Endometrium (tissue), 2 donors: ENCODE data around the gene MANSC4.

Source experiments
- FAIRE-seq: peaks from 2 replicates; lab custom pipeline; 2012; peaks lifted over from hg19 to GRCh38; lab: Jason Lieb, UNC
- donor health status: control.
- donor health status: control.

The MANSC4 gene

DNA sequence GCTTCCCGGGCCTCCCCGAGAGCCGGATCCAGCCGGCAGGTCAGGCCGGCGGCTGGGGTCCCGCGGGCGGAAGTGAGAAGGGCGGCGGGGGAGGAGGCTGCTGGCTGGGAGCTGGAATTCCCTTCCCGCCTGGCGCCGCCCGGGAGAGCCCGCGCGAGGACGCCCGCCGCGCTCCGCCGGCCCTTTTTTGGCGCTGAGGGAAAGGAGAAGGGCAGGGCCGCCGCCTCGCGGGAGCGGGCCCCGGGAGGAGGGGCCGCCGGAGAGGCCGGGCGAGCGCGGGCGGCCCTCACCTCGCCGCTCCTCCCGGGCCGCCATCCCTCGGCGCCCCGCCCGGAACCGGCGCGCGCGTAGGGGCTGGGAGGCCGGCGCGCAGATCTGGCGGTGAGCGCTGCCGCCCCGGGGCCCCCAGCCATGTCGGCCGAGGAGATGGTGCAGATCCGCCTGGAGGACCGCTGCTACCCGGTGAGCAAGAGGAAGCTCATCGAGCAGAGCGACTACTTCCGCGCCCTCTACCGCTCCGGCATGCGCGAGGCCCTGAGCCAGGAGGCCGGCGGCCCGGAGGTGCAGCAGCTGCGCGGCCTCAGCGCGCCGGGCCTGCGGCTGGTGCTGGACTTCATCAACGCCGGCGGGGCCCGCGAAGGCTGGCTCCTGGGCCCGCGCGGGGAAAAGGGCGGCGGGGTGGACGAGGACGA is at the start of gene MANSC4, which contains the start of gene KLHL42:
Gene MANSC4 (minus strand): TSS at position 317 of the 692 bp plus-strand sequence. CDS start 8,960 bp downstream, outside the sequence.
Gene KLHL42 (plus strand): TSS at position 314 of the 692 bp plus-strand sequence. CDS start 98 bp downstream, at position 412.
- no peak for FAIRE-seq

GRCh38 chr12:27828196-27828595 is 48.2 kb upstream of the MANSC4 start:
- no peak for FAIRE-seq

GRCh38 chr12:27826076-27826475 is 46.0 kb upstream of the MANSC4 start:
- no peak for FAIRE-seq

DNA sequence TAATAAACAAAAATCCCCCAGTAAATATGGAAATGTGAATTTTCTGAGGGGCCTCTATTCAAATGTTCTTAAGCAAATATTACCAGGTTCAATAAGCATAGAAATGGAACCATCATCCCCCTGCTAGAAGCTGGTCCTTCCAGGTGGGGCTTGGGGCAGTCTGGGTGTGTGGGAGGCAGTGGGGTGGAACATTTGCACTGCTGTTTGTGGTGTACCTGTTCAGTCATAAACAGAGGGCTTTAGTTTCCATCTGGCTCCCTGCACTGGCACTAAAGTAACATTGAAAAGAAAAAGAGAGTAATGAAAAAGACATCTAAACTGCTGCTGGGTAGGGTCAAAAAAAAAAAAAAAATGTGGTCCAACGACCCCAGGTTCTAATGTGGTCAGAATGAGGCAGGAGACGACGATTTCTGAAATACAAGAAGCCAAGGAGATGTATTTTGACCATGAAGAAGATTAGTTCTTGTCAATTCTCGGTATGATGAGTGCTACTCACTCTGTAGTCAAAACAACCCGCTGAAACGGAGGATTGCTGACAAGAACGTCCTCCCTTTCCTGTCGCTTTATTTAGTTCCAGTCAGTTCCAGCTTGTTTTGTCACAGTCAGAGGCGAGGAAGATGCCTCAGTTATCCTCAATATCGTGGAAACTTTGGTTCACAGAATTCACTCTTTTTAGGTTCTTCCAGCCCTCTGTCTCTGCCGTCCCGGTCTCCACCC is 44.2 kb upstream of the MANSC4 start:
- no peak for FAIRE-seq

DNA sequence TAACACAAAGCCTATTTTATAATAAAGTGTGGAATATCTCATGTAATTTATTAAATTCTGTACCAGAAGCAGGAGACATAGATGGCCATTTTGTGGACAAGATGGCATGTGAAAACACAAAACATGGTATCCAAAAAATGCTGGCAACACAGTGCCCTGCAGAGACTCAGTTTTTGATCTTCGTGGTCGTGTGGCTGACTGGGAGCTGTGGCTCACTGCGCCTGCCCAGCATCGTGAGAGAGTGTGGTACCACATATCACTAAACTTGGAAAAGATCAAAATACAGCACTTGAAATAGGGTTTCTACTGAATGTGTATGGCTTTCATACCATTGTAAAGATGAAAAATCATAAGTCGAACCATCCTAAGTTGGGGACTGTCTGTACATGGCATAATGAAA is 43.0 kb upstream of the MANSC4 start:
- no peak for FAIRE-seq

DNA sequence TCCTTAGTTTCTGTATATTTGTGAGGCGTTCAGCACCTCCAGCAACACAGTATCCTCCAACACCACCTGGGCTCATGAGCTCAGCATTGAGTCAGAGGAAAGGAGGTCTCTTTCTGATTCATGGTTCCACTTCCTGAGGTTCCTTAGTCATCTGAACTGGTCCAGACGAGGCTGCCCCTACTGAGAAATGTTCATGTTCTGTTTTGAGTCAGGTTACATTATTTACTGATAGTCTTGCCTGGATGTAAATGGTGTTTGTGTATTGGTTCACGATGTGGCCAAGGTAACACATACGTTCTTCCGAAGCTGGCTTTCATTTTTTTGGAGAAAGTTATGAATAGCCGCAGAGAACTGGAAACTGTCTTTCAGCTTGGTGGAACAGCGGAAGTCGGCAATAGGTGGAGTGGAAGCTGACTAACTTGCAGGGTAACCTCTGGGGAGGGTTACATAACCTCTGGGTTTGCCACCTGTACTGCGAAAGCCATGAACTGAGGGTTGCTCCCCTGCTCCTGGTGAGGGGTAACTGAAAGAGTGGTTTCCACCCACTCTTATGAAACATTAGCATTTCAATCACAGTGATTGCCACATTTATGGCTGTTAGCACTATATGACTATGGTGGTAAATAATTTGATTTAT is 42.2 kb upstream of the MANSC4 start:
- no peak for FAIRE-seq

DNA sequence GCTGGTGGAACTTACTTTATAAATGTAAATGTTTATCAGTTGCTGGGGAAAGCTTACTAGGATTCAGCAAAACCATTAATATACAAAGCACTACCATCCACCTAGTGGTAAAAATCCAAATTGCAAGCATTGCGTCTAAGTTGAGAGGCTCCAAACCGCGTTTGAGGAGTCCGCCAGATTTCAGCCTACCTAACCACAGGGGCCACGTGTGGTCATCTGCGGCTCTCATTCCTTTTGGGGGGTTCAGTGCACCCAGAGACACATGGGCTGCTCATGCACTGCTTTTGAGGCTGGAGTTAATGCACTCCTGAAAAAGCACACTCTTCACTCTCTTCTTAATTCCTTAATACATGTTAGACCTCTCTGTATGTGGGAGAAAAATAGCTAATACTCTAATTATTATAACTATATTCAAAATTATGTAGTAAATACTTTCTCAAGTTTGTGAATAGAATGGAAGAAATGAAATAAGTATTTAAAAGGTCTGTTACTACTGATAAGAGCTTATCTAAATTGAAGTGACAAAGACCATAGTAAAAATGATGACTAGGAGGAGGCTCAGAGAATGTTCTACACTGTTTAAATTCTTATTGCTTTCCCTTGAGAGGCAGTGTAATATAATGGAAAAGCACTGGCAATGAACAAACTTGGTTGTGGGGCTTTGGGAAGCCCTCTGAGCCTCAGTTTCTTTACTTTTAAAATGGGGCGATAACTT is 41.4 kb upstream of the MANSC4 start:
- FAIRE-seq = no peak

DNA sequence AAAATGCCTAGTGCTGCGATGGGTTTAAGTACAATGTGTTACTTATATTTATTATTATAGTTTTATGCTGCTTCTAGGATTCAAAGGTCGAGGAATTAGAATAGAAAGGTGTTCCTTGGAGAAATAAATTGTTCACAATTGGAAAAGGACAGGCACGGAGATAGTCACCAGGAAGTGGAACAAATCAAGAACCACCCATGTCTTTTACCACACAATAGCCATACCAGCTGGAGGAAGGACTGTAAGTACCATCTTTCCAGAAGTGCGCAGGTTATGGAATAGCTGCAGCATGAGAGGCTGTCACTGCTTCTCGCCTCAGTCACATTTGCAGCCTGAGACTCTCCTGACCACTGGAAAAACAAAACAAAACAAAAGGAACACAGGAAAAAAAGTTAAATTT is 40.5 kb upstream of the MANSC4 start:
- no peak for FAIRE-seq

DNA sequence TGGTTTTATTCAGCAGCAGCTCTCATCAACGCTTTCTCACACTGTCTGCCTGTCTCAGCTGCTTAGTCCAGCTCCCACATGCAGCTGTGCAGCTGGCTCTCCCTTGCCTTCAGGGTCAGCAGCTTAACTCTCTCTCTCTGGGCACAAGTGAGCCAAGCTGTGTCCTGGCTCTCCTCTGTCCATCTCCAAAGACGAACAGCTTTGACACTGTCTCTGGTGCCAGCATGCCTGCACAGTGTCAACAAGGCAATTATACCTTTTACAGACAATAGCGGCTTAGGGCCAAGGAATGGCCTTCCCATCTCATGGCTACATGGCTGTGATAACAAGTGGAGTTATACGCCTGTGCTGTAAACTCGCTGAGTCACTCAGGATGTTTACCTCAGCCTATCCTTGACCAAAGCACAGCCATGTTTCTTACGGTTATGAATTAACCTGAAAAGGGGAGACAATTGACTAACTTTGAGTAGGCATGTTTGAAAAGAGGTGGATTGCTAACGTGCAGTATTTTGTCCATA is 38.4 kb upstream of the MANSC4 start:
- FAIRE-seq = no peak

DNA sequence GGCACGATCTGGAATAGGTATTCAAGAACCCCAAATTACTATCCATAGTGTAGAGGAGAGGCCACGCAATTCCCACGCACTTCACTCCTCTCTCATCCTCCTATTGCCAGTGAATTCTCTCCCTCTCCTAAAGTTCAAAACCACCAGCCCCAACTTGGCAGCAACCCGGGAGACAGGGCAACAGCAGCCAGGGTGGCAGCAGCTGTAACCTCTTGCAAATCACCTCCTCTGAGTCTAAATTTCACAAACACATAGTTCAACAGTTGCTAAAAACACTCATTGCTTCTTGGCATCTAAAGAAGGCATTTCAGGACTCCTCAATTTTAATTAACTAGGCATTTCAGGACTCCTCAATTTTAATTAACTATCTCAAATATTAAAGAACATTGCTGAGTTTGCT is 37.7 kb upstream of the MANSC4 start:
- no peak for FAIRE-seq

GRCh38 chr12:27814851-27815591 is 35.0 kb upstream of the MANSC4 start:
- FAIRE-seq = no peak

DNA sequence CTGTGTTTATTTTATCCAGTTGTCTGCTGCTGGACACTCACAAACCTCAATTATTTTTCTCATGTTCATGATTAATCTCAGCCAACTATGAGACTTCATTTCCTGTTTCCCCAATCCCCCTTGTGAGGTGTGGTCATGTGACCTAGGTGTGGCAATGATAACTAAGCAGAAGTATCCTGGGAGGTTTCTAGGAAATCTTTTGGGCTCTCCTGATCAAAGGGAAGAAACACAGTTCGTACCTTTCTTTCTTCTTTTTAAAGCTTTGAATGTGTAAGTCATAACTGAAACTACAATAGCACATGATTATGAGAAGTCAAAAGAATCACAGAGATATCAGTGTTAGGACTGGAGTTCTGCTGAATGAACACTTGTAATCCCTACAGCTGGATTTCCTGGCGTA is 34.4 kb upstream of the MANSC4 start:
- FAIRE-seq = no peak

DNA sequence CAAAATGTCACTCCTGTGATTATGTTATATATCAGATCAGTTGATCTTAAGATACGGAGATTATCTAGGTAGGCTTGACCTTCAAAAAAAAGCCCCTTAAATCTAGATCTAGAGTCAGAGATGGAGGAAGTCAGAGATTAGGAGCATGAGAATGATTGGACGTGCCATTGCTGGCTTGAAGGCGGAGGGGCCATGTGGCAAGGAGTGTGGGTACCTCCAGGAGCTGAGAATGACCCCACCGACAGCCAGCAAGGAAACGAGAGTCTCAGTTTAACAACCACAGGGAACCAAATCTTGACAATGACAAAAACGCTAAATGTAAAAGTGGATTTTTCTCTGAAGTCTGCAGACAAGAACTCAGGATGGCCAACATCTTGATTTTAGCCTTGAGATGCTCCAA is 32.5 kb upstream of the MANSC4 start:
- no peak for FAIRE-seq

GRCh38 chr12:27810756-27811155 is 30.7 kb upstream of the MANSC4 start:
- no peak for FAIRE-seq

- no peak for FAIRE-seq
These were observed 28.8 kb upstream of the MANSC4 start for GRCh38 chr12:27808841-27809240.

DNA sequence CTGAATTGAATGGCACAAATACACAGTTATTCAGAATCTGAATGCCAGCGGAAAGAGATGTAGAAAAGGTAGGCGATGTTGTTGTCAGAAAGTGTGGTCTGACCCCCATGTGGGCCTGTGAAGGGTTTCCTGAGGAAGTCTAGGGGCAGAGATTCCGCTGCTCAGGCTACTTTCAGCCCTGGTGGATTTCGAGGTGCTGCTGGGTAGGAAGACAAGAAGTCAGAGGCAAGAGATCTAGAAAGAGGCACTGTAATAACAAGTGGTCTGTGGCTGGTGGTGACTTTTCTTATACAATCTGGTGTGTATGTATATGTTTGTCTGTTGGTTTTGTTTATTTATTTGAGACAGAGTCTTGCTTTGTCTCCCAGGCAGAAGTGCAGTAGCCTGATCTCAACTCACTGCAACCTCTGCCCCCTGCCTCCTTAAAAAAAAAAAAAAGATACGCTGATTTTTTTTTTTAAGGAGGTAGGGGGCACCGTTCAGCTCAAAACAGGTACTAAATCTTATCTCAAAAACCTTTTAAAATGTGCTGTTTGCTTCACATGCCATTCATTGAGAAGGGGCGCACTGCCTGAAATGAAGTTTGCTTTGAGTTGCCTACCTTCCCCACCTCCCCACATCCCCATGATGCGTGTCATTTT is 27.1 kb upstream of the MANSC4 start:
- FAIRE-seq = no peak

GRCh38 chr12:27806259-27806658 is 26.2 kb upstream of the MANSC4 start:
- no peak for FAIRE-seq

GRCh38 chr12:27805238-27805637 is 25.2 kb upstream of the MANSC4 start:
- FAIRE-seq = no peak

- no peak for FAIRE-seq
These were observed 22.9 kb upstream of the MANSC4 start for GRCh38 chr12:27802936-27803335.

DNA sequence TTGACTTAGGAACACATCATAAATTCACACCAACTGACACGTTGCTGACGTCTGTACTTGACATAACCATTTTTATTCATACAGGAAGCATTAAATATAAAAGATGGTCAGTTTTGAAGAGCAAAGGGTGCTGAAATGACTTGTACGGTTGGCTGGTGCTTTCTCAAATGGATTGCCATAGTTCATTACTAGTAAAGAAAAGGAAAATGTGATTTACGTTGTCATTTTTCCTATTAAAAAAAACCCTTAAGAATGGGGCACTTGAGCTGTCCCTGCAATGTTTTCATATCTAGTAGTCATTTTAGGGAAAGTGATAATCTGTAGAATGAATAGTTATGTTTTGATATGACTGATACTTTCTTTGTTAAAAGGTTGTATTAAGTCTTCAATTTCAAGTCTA is 22.5 kb upstream of the MANSC4 start:
- no peak for FAIRE-seq

- FAIRE-seq = no peak
These were observed 21.6 kb upstream of the MANSC4 start for GRCh38 chr12:27801630-27802029.
